Measurements from ENCODE around the gene OPA3.

GRCh38 chr19:45632468-45633196, 48.0 kb upstream of the OPA3 start:
- TF ChIP-seq CTCF (IDR thresholded peaks at IDR 0.05) = no peak
- no peak for TF ChIP-seq TP53 (CRISPR knock-in tag; IDR thresholded peaks at IDR 0.05)
- TF ChIP-seq JUN (CRISPR knock-in tag; IDR thresholded peaks at IDR 0.05) = no peak
- TF ChIP-seq FOXP4 (CRISPR knock-in tag; IDR thresholded peaks at IDR 0.05) = no peak
- TF ChIP-seq JAZF1 (CRISPR knock-in tag; IDR thresholded peaks at IDR 0.05) = no peak
- TF ChIP-seq ZBTB43 (CRISPR knock-in tag; IDR thresholded peaks at IDR 0.05) = no peak
- no peak for TF ChIP-seq ZNF263 (CRISPR knock-in tag; IDR thresholded peaks at IDR 0.05; ENCODE audit: low read depth)
- no peak for TF ChIP-seq ATF3 (CRISPR knock-in tag; conservative IDR thresholded peaks at IDR 0.05)
- no peak for TF ChIP-seq RELA (CRISPR knock-in tag; IDR thresholded peaks at IDR 0.05; ENCODE audit: borderline replicate concordance)

Data from WTC11 (cell line).